H1 (cell line): ENCODE results near the gene RNF141. TPM values are rescaled to one million over a fixed set of nuclear protein-coding genes. Genes with fewer than 3 reads are reported as not detected.

Source experiments
- CTCF ChIA-PET: fragments of 300-600 bp; sonication (Branson Sonifier 250); formaldehyde crosslinking; loops from one replicate; lab custom pipeline; 2021; ENCODE audit not compliant: partially characterized antibody; lab: Charles Lee
- POLR2A ChIA-PET: fragments of 300-600 bp; sonication (Branson Sonifier 250); formaldehyde crosslinking; loops from one replicate; lab custom pipeline; 2021; ENCODE audit warnings: inconsistent platforms; ENCODE audit not compliant: partially characterized antibody; lab: Charles Lee
- DNase-seq, 2 experiments: peaks; one replicate each; pipeline versions ENCODE4 v3.0.0 to v3.0.0-alpha.2; 2010 to 2022; ENCODE audit warnings: low spot score in 2 of 2, low read depth in 1 of 2, mixed read lengths in 1 of 2
- FAIRE-seq: peaks from 2 replicates; lab custom pipeline; 2011; peaks lifted over from hg19 to GRCh38; lab: Jason Lieb, UNC
- H2AFZ ChIP-seq: 2 replicates; pipeline ENCODE4 v1.8.1; 2012; ENCODE audit warnings: low read length, inconsistent platforms
- H2AK5ac ChIP-seq: 2 replicates; pipeline ENCODE4 v1.6.1; 2013; ENCODE audit warnings: low read depth, low read length
- H2BK120ac ChIP-seq: replicated peaks from 2 replicates; pipeline ENCODE3; 2013; ENCODE audit warnings: low read depth, low read length, inconsistent platforms
- H2BK12ac ChIP-seq: 2 replicates; pipeline ENCODE4 v1.6.1; 2013; ENCODE audit warnings: low read depth, low read length
- H2BK15ac ChIP-seq: 2 replicates; pipeline ENCODE4 v1.6.1; 2013; ENCODE audit warnings: low read length
- H2BK20ac ChIP-seq: 2 replicates; pipeline ENCODE4 v1.6.1; 2013; ENCODE audit warnings: low read length
- H2BK5ac ChIP-seq: 2 replicates; pipeline ENCODE4 v1.6.1; 2013; ENCODE audit warnings: low read depth, low read length
- H3K14ac ChIP-seq: 2 replicates; pipeline ENCODE4 v1.6.1; 2013; ENCODE audit warnings: inconsistent platforms; ENCODE audit not compliant: insufficient read length
- H3K18ac ChIP-seq: 2 replicates; pipeline ENCODE4 v1.6.1; 2013; ENCODE audit warnings: low read length; ENCODE audit errors: extremely low read depth
- H3K23ac ChIP-seq: 2 replicates; pipeline ENCODE4 v1.6.1; 2013; ENCODE audit warnings: inconsistent platforms; ENCODE audit not compliant: insufficient read length
- H3K23me2 ChIP-seq: 2 replicates; pipeline ENCODE4 v1.6.1; 2013; ENCODE audit warnings: low read depth, low read length
- H3K27ac ChIP-seq: 2 replicates; pipeline ENCODE4 v1.6.1; 2011; ENCODE audit warnings: low read depth, low read length, inconsistent platforms
- H3K27me3 ChIP-seq, 4 experiments: replicated peaks in 1 of 4; 1 replicate in 1 of 4; 2 replicates in 3 of 4; pipeline versions ENCODE4 v1.6.1 to v1.8.1; 2011 to 2013; ENCODE audit warnings: low read length in 3 of 4, mild to moderate bottlenecking in 3 of 4, inconsistent platforms in 2 of 4, mixed read lengths in 2 of 4, moderate library complexity in 1 of 4; ENCODE audit not compliant: control insufficient read depth in 3 of 4, insufficient read depth in 3 of 4; ENCODE audit errors: extremely low read depth in 1 of 4
- H3K36me3 ChIP-seq, 4 experiments: 2 replicates each; pipeline versions ENCODE4 v1.6.1 to v1.8.1; 2011 to 2013; ENCODE audit warnings: mild to moderate bottlenecking in 4 of 4, low read length in 3 of 4, moderate library complexity in 2 of 4, control low read depth in 1 of 4, inconsistent platforms in 1 of 4; ENCODE audit not compliant: insufficient read depth in 4 of 4, control insufficient read depth in 2 of 4
- H3K4ac ChIP-seq: replicated peaks from 2 replicates; pipeline ENCODE3; 2013; ENCODE audit warnings: low read length, low read depth, mixed read lengths, inconsistent platforms; ENCODE audit not compliant: insufficient read length
- H3K4me1 ChIP-seq, 4 experiments: replicated peaks in 1 of 4; 1 replicate in 1 of 4; 2 replicates in 3 of 4; pipeline versions ENCODE4 v1.6.1 to v1.8.1; 2011 to 2013; ENCODE audit warnings: low read length in 3 of 4, inconsistent platforms in 2 of 4, mixed read lengths in 1 of 4; ENCODE audit not compliant: insufficient read depth in 4 of 4, control insufficient read depth in 3 of 4
- H3K4me2 ChIP-seq, 2 experiments: 2 replicates each; pipeline versions ENCODE4 v1.6.1 to v1.8.1; 2011 to 2013; ENCODE audit warnings: low read depth in 2 of 2, low read length in 2 of 2, control low read depth in 1 of 2, inconsistent platforms in 1 of 2, mild to moderate bottlenecking in 1 of 2; ENCODE audit not compliant: insufficient read depth in 1 of 2
- H3K4me3 ChIP-seq, 4 experiments: fragments of 200-600, 300-600 bp in 1 of 4; sonication (generic), shearing (Covaris generic), sonication (Bioruptor Twin) in 1 of 4; 2 replicates each; pipeline versions ENCODE4 v1.5.1 to v1.8.1; 2011 to 2016; ENCODE audit warnings: low read length in 4 of 4, low read depth in 3 of 4, control low read depth in 2 of 4, inconsistent platforms in 2 of 4, mild to moderate bottlenecking in 2 of 4, mixed read lengths in 1 of 4, moderate library complexity in 1 of 4; ENCODE audit not compliant: insufficient read depth in 2 of 4; ENCODE audit errors: extremely low read depth in 1 of 4
- H3K56ac ChIP-seq: replicated peaks from 2 replicates; pipeline ENCODE3; 2013; ENCODE audit warnings: low read depth, mild to moderate bottlenecking, mixed read lengths, low read length, inconsistent platforms; ENCODE audit not compliant: insufficient read length
- H3K79me1 ChIP-seq: 2 replicates; pipeline ENCODE4 v1.6.1; 2013; ENCODE audit warnings: low read depth, low read length, control low read depth
- H3K79me2 ChIP-seq, 2 experiments: 2 replicates each; pipeline versions ENCODE4 v1.6.1 to v1.8.1; 2012 to 2013; ENCODE audit warnings: low read length in 2 of 2, mild to moderate bottlenecking in 2 of 2, inconsistent platforms in 1 of 2; ENCODE audit not compliant: insufficient read depth in 2 of 2, control insufficient read depth in 1 of 2
- H3K9ac ChIP-seq, 4 experiments: replicated peaks in 1 of 4; 1 replicate in 1 of 4; 2 replicates in 3 of 4; pipeline versions ENCODE4 v1.6.1 to v1.8.1; 2011 to 2013; ENCODE audit warnings: low read depth in 3 of 4, low read length in 3 of 4, control low read depth in 2 of 4, mild to moderate bottlenecking in 2 of 4, moderate library complexity in 2 of 4, inconsistent platforms in 1 of 4; ENCODE audit errors: extremely low read depth in 1 of 4
- H3K9me3 ChIP-seq, 2 experiments: 2 replicates each; pipeline versions ENCODE4 v1.6.1 to v1.8.1; 2012 to 2013; ENCODE audit warnings: mild to moderate bottlenecking in 2 of 2, moderate library complexity in 2 of 2, control low read depth in 1 of 2, inconsistent platforms in 1 of 2, low read depth in 1 of 2, low read length in 1 of 2, mixed read lengths in 1 of 2; ENCODE audit not compliant: insufficient read depth in 2 of 2
- H4K20me1 ChIP-seq, 2 experiments: replicated peaks in 1 of 2; 2 replicates each; pipeline versions ENCODE3 to v1.8.1; 2011 to 2013; ENCODE audit warnings: inconsistent platforms in 2 of 2, low read length in 2 of 2, mild to moderate bottlenecking in 1 of 2; ENCODE audit not compliant: insufficient read depth in 2 of 2, control insufficient read depth in 1 of 2
- H4K5ac ChIP-seq: 2 replicates; pipeline ENCODE4 v1.6.1; 2013; ENCODE audit warnings: low read length, low read depth, mixed read lengths, inconsistent platforms; ENCODE audit not compliant: insufficient read length
- H4K8ac ChIP-seq: 2 replicates; pipeline ENCODE4 v1.8.0; 2013; ENCODE audit warnings: mild to moderate bottlenecking, moderate library complexity, low read length, inconsistent platforms; ENCODE audit not compliant: insufficient read depth; ENCODE audit errors: extremely low read depth
- H4K91ac ChIP-seq: replicated peaks from 2 replicates; pipeline ENCODE3; 2013; ENCODE audit warnings: low read length, mixed read lengths, inconsistent platforms; ENCODE audit not compliant: insufficient read length
- ASH2L ChIP-seq: fragments of 200-600, 300-600 bp; sonication (generic); IDR thresholded peaks from one replicate; pipeline ENCODE4 v1.7.1; 2017; ENCODE audit warnings: low read length
- CTCF ChIP-seq, 3 experiments: IDR thresholded peaks; 1 replicate in 2 of 3; 2 replicates in 1 of 3; pipeline versions ENCODE4 v1.5.1 to v1.6.1; 2011; ENCODE audit warnings: low read length in 3 of 3, mild to moderate bottlenecking in 3 of 3, inconsistent platforms in 2 of 3, low read depth in 1 of 3, moderate library complexity in 1 of 3; ENCODE audit not compliant: insufficient read depth in 1 of 3; ENCODE audit errors: control extremely low read depth in 1 of 3
- GTF2F1 ChIP-seq: IDR thresholded peaks from 2 replicates; pipeline ENCODE4 v1.6.1; 2012; ENCODE audit warnings: low read depth, low read length, improper control_type of control experiment, borderline replicate concordance
- RAD21 ChIP-seq, 2 experiments: IDR thresholded peaks in 1 of 2; conservative IDR thresholded peaks in 1 of 2; 2 replicates each; pipeline ENCODE4 v1.6.1; 2011; ENCODE audit warnings: low read depth in 2 of 2, low read length in 2 of 2, improper control_type of control experiment in 1 of 2, inconsistent platforms in 1 of 2, mild to moderate bottlenecking in 1 of 2, moderate library complexity in 1 of 2
- TAF7 ChIP-seq: optimal IDR thresholded peaks from 2 replicates; pipeline ENCODE3; 2011; ENCODE audit warnings: low read depth, mild to moderate bottlenecking, inconsistent platforms, low read length, moderate library complexity, borderline replicate concordance
- WGBS, 2 experiments: shearing (Covaris generic) in 1 of 2; methylation state at CpG; one replicate each; pipeline versions ENCODE4 v1.1.6 to v1.1.7; 2013 to 2015; ENCODE audit warnings: low lambda C conversion rate in 2 of 2, mixed read lengths in 2 of 2, inconsistent platforms in 1 of 2, low coverage in 1 of 2, missing lambda C conversion rate in 1 of 2; ENCODE audit not compliant: insufficient replicate concordance in 2 of 2, insufficient coverage in 1 of 2, insufficient read length in 1 of 2; ENCODE audit errors: extremely low coverage in 1 of 2, missing lambda C conversion rate in 1 of 2; 5-methylcytosine and 5-hydroxymethylcytosine counted together
- polyA plus RNA-seq, 7 experiments: library from polyadenylated mRNA; depleted of rRNA in 3 of 7; stranded (reverse) in 5 of 7; unstranded in 2 of 7; fragments of >200 nt in 5 of 7; fragments of 200-250 nt in 2 of 7; gene quantifications; 1 replicate in 5 of 7; 2 replicates in 1 of 7; 4 replicates in 1 of 7; pipeline versions ENCODE4 v1.2.1 to v1.2.3, GENCODE V29; 2011 to 2013; ENCODE audit warnings: missing spikeins in 2 of 7, mixed read lengths in 2 of 7
- total RNA-seq: library from RNA; stranded (reverse); fragmentation: NEBNext Ultra II Directional; extraction: Animal tissue kit (Norgen Biotek cat#: 25700); gene quantifications from 2 replicates; pipeline ENCODE4 v1.2.1, GENCODE V29; 2021

Gene RNF141
- total and polyA plus RNA-seq, 2 of the 8 experiments (the other 6 are each of a cell fraction or from before 2014, with no cell fraction given), result 8.5 to 22.8 TPM

GRCh38 chr11:10540546-10540914, 457 bp downstream of the RNF141 start:
- H4K91ac ChIP-seq, result no peak overlapping the region
- no peak overlapping the region for H3K18ac ChIP-seq
- H3K4me1 ChIP-seq, result peaks cover 0 to 6% (median 0%) of the 10 kb centered on the region in 4 experiments; a peak in 2 of 7 replicates
- WGBS, 2 experiments, result 2% methylated on average over 24 of the region's 25 CpGs; no CpG with 5 or more reads in 1 of the 2 experiments
- TF ChIP-seq RAD21 (IDR thresholded peaks at IDR 0.05 in 1 of 2, conservative IDR thresholded peaks at IDR 0.05 in 1 of 2; ENCODE audit: low read depth in 2 of 2, low read length in 2 of 2) (peak in 1 of 2 experiments; percentile 5; a peak in 1 of 4 replicates), GTF2F1 (no peak), ASH2L (peak; percentile 18), CTCF (IDR thresholded peaks at IDR 0.05; ENCODE audit: control extremely low read depth in 1 of 3, insufficient read depth in 1 of 3, low read depth in 1 of 3, low read length in 3 of 3) (peak in 1 of 3 experiments; percentile 15; a peak in 1 of 4 replicates), TAF7 (no peak)
- no peaks in the 10 kb centered on the region; the same call in 1 of the 2 replicates for H3K79me1 ChIP-seq
- ChIA-PET CTCF (interaction anchor here (0.6 to 3.2 kb wide), 45 partner anchors 9 to 234 kb away, joined by 3 to 26 read pairs (median 4); partner anchors contain the start of gene AMPD3), POLR2A (interaction anchor here (0.8 to 1.6 kb wide), 13 partner anchors 11 to 976 kb away, joined by 3 to 7 read pairs (median 4); partner anchors contain the start of genes ADM and AMPD3)
- no peak overlapping the region for H2AK5ac ChIP-seq
- no peak overlapping the region for H2BK120ac ChIP-seq
- no peak overlapping the region for H4K5ac ChIP-seq
- no peak overlapping the region for H3K14ac ChIP-seq
- no peak overlapping the region for H2AFZ ChIP-seq
- H4K8ac ChIP-seq, result peak overlapping the region; percentile 98; the same call in 1 of the 2 replicates
- H3K36me3 ChIP-seq, result no peaks in the 10 kb centered on the region
- peak overlapping the region; percentile 61 for H2BK5ac ChIP-seq
- H3K27me3 ChIP-seq, result no peaks in the 10 kb centered on the region
- peak overlapping the region; percentile 63; the same call in 1 of the 2 replicates for H3K27ac ChIP-seq
- peak overlapping the region; percentile 85 to 94 for H3K4me2 ChIP-seq
- no peaks in the 10 kb centered on the region for H3K79me2 ChIP-seq
- H3K4ac ChIP-seq, result no peak overlapping the region
- peak overlapping the region; percentile 73 to 93 (median 87) for H3K4me3 ChIP-seq
- H2BK15ac ChIP-seq, result no peak overlapping the region
- H3K23me2 ChIP-seq, result peaks cover 4% of the 10 kb centered on the region; the same call in 1 of the 2 replicates
- H3K9me3 ChIP-seq, result no peaks in the 10 kb centered on the region
- H3K9ac ChIP-seq, result peak overlapping the region; percentile 67 to 79 (median 72)
- H2BK20ac ChIP-seq, result no peak overlapping the region
- H4K20me1 ChIP-seq, result no peaks in the 10 kb centered on the region
- no peak overlapping the region for H3K56ac ChIP-seq
- no peak for FAIRE-seq
- H3K23ac ChIP-seq, result no peak overlapping the region
- no peak overlapping the region for H2BK12ac ChIP-seq
- no peak for DNase-seq
